Panc1 (cell line): ENCODE measurements around the gene DAB2IP.

Experiments used
- POLR2AphosphoS5 ChIP-seq: IDR thresholded peaks from 2 replicates; pipeline ENCODE4 v1.6.1; 2012; ENCODE audit warnings: mild to moderate bottlenecking, low read depth, low read length, moderate library complexity
- SIN3A ChIP-seq: IDR thresholded peaks from 2 replicates; pipeline ENCODE4 v1.6.1; 2012; ENCODE audit warnings: low read depth, mild to moderate bottlenecking, low read length, moderate library complexity, borderline replicate concordance; ENCODE audit not compliant: insufficient read depth
- TF ChIP-seq, protein P1 (sequence below): fragments of 450-650 bp; IDR thresholded peaks from 2 replicates; pipeline ENCODE4 v1.5.1; 2017; ENCODE audit warnings: mild to moderate bottlenecking

DNA sequence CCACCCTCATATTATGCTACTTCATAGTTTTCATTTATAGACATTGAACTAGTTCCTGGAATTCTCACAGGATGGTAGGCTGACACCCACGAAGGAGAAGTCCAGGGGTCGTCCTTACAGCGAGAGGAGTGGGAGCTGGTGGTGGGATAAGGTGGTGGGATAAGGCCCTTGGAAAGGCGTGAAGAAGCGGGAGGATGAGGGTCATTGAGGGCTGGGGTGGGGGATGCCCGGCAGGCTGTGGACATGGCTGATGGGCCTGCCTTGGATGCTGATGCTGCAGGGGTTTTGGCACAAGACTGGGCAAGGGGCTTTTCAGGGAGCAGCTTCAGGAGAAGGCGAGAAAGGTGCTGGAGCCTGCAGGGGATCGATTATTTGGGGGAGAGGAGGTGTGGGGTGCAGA, 9.4 kb downstream of the DAB2IP start:
- TF ChIP-seq, protein P1, sequence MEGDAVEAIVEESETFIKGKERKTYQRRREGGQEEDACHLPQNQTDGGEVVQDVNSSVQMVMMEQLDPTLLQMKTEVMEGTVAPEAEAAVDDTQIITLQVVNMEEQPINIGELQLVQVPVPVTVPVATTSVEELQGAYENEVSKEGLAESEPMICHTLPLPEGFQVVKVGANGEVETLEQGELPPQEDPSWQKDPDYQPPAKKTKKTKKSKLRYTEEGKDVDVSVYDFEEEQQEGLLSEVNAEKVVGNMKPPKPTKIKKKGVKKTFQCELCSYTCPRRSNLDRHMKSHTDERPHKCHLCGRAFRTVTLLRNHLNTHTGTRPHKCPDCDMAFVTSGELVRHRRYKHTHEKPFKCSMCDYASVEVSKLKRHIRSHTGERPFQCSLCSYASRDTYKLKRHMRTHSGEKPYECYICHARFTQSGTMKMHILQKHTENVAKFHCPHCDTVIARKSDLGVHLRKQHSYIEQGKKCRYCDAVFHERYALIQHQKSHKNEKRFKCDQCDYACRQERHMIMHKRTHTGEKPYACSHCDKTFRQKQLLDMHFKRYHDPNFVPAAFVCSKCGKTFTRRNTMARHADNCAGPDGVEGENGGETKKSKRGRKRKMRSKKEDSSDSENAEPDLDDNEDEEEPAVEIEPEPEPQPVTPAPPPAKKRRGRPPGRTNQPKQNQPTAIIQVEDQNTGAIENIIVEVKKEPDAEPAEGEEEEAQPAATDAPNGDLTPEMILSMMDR: no peak
- TF ChIP-seq POLR2AphosphoS5 (no peak), SIN3A (no peak)
